Measurements from ENCODE around the gene HAND1.

The HAND1 gene

DNA sequence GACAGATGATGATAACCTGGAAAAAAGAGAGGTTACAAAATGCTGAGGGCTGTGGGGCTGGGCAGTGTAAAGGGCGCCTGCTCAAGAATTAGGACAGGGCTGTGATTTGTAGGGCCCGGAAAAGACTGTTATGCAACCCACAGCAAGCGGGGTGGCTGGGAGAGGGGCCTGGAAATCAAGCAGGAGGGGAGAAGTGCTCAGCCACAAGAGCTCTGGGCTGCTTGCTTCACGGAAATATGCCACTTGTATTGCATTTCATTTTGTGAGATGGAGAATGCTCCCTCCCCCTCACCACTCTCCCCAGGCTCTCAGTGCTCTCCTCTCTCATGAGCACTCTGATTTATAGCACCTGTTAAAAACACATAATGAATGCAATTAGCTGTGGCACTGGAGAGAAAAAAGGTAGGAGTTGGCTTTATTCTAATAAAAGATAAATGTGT lies 8.4 kb upstream of the HAND1 start:
- H3K79me1 ChIP-seq (replicated peaks; ENCODE audit: low read length, poor library complexity, severe bottlenecking), result no peaks in the 10 kb centered on the region
- H3K4me1 ChIP-seq (ENCODE audit: control insufficient read depth, insufficient read depth, low read depth, low read length), result peaks cover 7% of the 10 kb centered on the region
- no peak overlapping the region for H3K4me3 ChIP-seq (ENCODE audit: insufficient read depth in 1 of 2, low read depth in 1 of 2, low read length in 2 of 2)
- H3K9ac ChIP-seq (ENCODE audit: low read length), result no peak overlapping the region
- H3K4me2 ChIP-seq (ENCODE audit: low read length, poor library complexity, severe bottlenecking), result no peak overlapping the region
- DNase-seq, result no peak
- no peak overlapping the region for H2BK120ac ChIP-seq (ENCODE audit: low read depth, low read length)
- no peak overlapping the region for H2AK5ac ChIP-seq (ENCODE audit: low read length, severe bottlenecking)
- no peak overlapping the region for H3K18ac ChIP-seq (ENCODE audit: low read depth in 1 of 2, low read length in 2 of 2)
- H2BK12ac ChIP-seq (ENCODE audit: low read length in 2 of 2), result no peak overlapping the region
- H3K9me3 ChIP-seq (ENCODE audit: control insufficient read depth, low read length), result peaks cover 3% of the 10 kb centered on the region
- H3K27me3 ChIP-seq (ENCODE audit: control insufficient read depth in 1 of 2, insufficient read depth in 1 of 2, low read length in 2 of 2), result peaks cover 72 to 94% of the 10 kb centered on the region in 2 experiments
- no peak overlapping the region for H2BK15ac ChIP-seq (ENCODE audit: low read depth, poor library complexity, severe bottlenecking)
- WGBS, result 6% methylated on average over 3 of the region's 4 CpGs
- H2BK5ac ChIP-seq (ENCODE audit: low read depth, low read length, poor library complexity, severe bottlenecking), result no peak overlapping the region
- no peak overlapping the region for H3K27ac ChIP-seq (ENCODE audit: low read length, poor library complexity, severe bottlenecking)
- H3K36me3 ChIP-seq (ENCODE audit: control insufficient read depth in 1 of 2, insufficient read depth in 2 of 2, low read depth in 1 of 2, low read length in 2 of 2), result no peaks in the 10 kb centered on the region
- no peak overlapping the region for H2AFZ ChIP-seq (ENCODE audit: low read depth, low read length)
- no peak overlapping the region for H4K8ac ChIP-seq (ENCODE audit: low read length)
- H3K23ac ChIP-seq (ENCODE audit: low read length in 2 of 2), result no peak overlapping the region
- no peak overlapping the region for H3K14ac ChIP-seq (ENCODE audit: low read length in 2 of 2)
- H4K91ac ChIP-seq (ENCODE audit: low read length), result no peak overlapping the region
- H3K4ac ChIP-seq (ENCODE audit: low read depth in 1 of 2, low read length in 2 of 2), result no peak overlapping the region

DNA sequence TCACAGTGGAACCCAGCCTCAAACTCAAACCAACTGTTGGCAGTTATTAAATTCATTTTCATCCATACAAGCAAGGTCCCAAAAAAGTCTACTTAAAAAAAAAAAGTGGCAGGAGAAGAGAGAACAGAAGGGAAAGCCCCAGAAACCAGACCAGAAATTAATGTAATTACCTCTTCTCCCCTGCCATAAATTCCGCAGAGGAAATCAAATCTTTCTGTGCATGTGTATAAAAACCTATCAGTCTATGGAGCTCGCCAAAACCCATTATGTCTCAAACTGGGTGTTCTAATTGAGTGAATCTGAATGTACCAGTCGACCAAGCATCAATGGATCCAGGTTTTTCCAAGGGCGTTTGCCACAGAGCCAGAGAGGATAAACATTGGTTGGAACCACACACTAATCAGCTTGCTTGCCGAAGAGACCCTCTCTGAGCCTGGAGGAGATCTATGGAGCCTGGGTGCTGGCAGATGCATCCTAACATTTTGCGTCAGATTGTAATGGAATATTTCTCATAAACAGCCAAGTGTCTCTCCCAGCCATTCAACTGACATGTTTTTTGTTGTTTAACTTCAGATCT lies 7.9 kb upstream of the HAND1 start:
- Histone ChIP-seq H4K91ac (ENCODE audit: low read length) (no peak overlapping the region), H3K9ac (ENCODE audit: low read length) (no peak overlapping the region), H3K36me3 (ENCODE audit: control insufficient read depth in 1 of 2, insufficient read depth in 2 of 2, low read depth in 1 of 2, low read length in 2 of 2) (no peaks in the 10 kb centered on the region), H2AFZ (ENCODE audit: low read depth, low read length) (no peak overlapping the region), H3K79me1 (replicated peaks; ENCODE audit: low read length, poor library complexity, severe bottlenecking) (no peaks in the 10 kb centered on the region), H2AK5ac (ENCODE audit: low read length, severe bottlenecking) (no peak overlapping the region), H2BK5ac (ENCODE audit: low read depth, low read length, poor library complexity, severe bottlenecking) (no peak overlapping the region), H3K9me3 (ENCODE audit: control insufficient read depth, low read length) (peaks cover 3% of the 10 kb centered on the region), H3K4me1 (ENCODE audit: control insufficient read depth, insufficient read depth, low read depth, low read length) (peaks cover 7% of the 10 kb centered on the region), H2BK120ac (ENCODE audit: low read depth, low read length) (no peak overlapping the region), H2BK12ac (ENCODE audit: low read length in 2 of 2) (no peak overlapping the region), H3K23ac (ENCODE audit: low read length in 2 of 2) (no peak overlapping the region), H3K27ac (ENCODE audit: low read length, poor library complexity, severe bottlenecking) (no peak overlapping the region), H3K14ac (ENCODE audit: low read length in 2 of 2) (no peak overlapping the region), H2BK15ac (ENCODE audit: low read depth, poor library complexity, severe bottlenecking) (no peak overlapping the region), H3K18ac (ENCODE audit: low read depth in 1 of 2, low read length in 2 of 2) (no peak overlapping the region), H4K8ac (ENCODE audit: low read length) (no peak overlapping the region), H3K4me2 (ENCODE audit: low read length, poor library complexity, severe bottlenecking) (no peak overlapping the region), H3K4me3 (ENCODE audit: insufficient read depth in 1 of 2, low read depth in 1 of 2, low read length in 2 of 2) (no peak overlapping the region), H3K4ac (ENCODE audit: low read depth in 1 of 2, low read length in 2 of 2) (no peak overlapping the region), H3K27me3 (ENCODE audit: control insufficient read depth in 1 of 2, insufficient read depth in 1 of 2, low read length in 2 of 2) (peaks cover 77 to 96% of the 10 kb centered on the region in 2 experiments)
- no peak for DNase-seq
- WGBS, result 16% methylated on average over 6 of the region's 6 CpGs

DNA sequence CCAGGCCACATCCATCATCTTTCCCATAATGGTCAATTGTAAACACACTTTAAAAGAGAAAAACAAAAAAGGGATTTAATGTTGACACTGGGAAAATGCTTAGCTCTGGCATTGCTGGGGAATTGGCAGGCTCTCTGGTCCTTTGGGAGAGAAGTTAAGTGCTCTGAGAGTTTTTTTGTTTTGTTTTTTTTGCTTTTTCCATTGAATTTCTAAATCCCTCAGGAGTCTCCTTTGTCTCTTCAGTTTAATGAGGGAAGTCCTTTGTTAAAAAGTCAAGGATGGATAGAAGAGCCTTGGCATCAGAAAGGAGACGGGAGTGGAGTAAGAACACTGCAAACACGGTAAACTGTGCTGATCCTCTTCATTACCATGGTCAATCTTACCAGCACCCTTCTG lies 7.1 kb upstream of the HAND1 start:
- no peak overlapping the region for H2AFZ ChIP-seq (ENCODE audit: low read depth, low read length)
- H3K4me1 ChIP-seq (ENCODE audit: control insufficient read depth, insufficient read depth, low read depth, low read length), result peaks cover 7% of the 10 kb centered on the region
- DNase-seq, result no peak
- H3K79me1 ChIP-seq (replicated peaks; ENCODE audit: low read length, poor library complexity, severe bottlenecking), result no peaks in the 10 kb centered on the region
- H2BK5ac ChIP-seq (ENCODE audit: low read depth, low read length, poor library complexity, severe bottlenecking), result no peak overlapping the region
- WGBS, result no CpG with 5 or more reads among the region's 2 CpGs
- H2BK15ac ChIP-seq (ENCODE audit: low read depth, poor library complexity, severe bottlenecking), result no peak overlapping the region
- no peak overlapping the region for H3K4ac ChIP-seq (ENCODE audit: low read depth in 1 of 2, low read length in 2 of 2)
- no peaks in the 10 kb centered on the region for H3K36me3 ChIP-seq (ENCODE audit: control insufficient read depth in 1 of 2, insufficient read depth in 2 of 2, low read depth in 1 of 2, low read length in 2 of 2)
- H3K27ac ChIP-seq (ENCODE audit: low read length, poor library complexity, severe bottlenecking), result no peak overlapping the region
- peaks cover 3% of the 10 kb centered on the region for H3K9me3 ChIP-seq (ENCODE audit: control insufficient read depth, low read length)
- H2BK120ac ChIP-seq (ENCODE audit: low read depth, low read length), result no peak overlapping the region
- no peak overlapping the region for H3K9ac ChIP-seq (ENCODE audit: low read length)
- no peak overlapping the region for H4K91ac ChIP-seq (ENCODE audit: low read length)
- no peak overlapping the region for H4K8ac ChIP-seq (ENCODE audit: low read length)
- H3K4me2 ChIP-seq (ENCODE audit: low read length, poor library complexity, severe bottlenecking), result no peak overlapping the region
- peaks cover 81 to 96% of the 10 kb centered on the region in 2 experiments for H3K27me3 ChIP-seq (ENCODE audit: control insufficient read depth in 1 of 2, insufficient read depth in 1 of 2, low read length in 2 of 2)
- H3K18ac ChIP-seq (ENCODE audit: low read depth in 1 of 2, low read length in 2 of 2), result no peak overlapping the region
- no peak overlapping the region for H2AK5ac ChIP-seq (ENCODE audit: low read length, severe bottlenecking)
- no peak overlapping the region for H2BK12ac ChIP-seq (ENCODE audit: low read length in 2 of 2)
- H3K14ac ChIP-seq (ENCODE audit: low read length in 2 of 2), result no peak overlapping the region
- no peak overlapping the region for H3K4me3 ChIP-seq (ENCODE audit: insufficient read depth in 1 of 2, low read depth in 1 of 2, low read length in 2 of 2)
- no peak overlapping the region for H3K23ac ChIP-seq (ENCODE audit: low read length in 2 of 2)

DNA sequence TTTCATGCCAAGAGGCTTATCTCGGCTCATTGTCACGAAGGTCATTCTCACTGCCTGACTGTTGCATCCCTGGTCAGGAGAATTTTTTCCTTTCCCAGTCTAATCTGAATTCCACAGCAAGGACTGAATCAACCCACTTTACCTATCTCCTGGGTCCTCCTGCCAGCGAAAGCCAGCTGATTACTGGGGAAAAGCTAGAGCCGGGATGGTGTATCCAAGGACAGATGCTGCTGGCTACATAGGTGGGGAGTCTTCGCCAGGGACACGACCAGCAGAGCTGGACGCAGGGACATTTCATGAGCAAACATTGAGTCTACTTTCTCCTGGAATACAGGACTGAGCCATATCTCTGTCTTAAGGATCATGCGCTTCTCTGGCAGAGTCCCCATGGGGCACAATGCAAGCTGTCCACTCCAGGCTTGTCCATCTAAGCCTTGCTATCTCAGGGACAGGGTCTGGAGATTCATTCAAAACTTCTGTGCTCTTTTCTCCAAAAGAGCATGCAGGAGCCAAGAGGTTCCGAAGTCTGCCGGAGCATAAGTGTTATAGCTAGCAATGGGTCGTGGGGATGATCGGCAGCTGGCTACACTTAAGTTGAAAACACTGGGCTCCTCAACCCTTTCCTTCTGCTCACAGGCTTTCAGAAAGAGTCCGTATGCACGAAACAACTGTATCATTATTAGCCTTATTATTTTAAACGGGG lies 6.5 kb upstream of the HAND1 start:
- Histone ChIP-seq H3K9ac (ENCODE audit: low read length) (no peak overlapping the region), H3K79me1 (replicated peaks; ENCODE audit: low read length, poor library complexity, severe bottlenecking) (no peaks in the 10 kb centered on the region), H3K18ac (ENCODE audit: low read depth in 1 of 2, low read length in 2 of 2) (no peak overlapping the region), H3K36me3 (ENCODE audit: control insufficient read depth in 1 of 2, insufficient read depth in 2 of 2, low read depth in 1 of 2, low read length in 2 of 2) (no peaks in the 10 kb centered on the region), H3K23ac (ENCODE audit: low read length in 2 of 2) (no peak overlapping the region), H3K4me2 (ENCODE audit: low read length, poor library complexity, severe bottlenecking) (no peak overlapping the region), H3K4me1 (ENCODE audit: control insufficient read depth, insufficient read depth, low read depth, low read length) (peaks cover 7% of the 10 kb centered on the region), H2BK15ac (ENCODE audit: low read depth, poor library complexity, severe bottlenecking) (no peak overlapping the region), H2BK12ac (ENCODE audit: low read length in 2 of 2) (no peak overlapping the region), H3K4me3 (ENCODE audit: insufficient read depth in 1 of 2, low read depth in 1 of 2, low read length in 2 of 2) (no peak overlapping the region), H4K91ac (ENCODE audit: low read length) (no peak overlapping the region), H3K27ac (ENCODE audit: low read length, poor library complexity, severe bottlenecking) (no peak overlapping the region), H3K14ac (ENCODE audit: low read length in 2 of 2) (no peak overlapping the region), H2AFZ (ENCODE audit: low read depth, low read length) (no peak overlapping the region), H2BK5ac (ENCODE audit: low read depth, low read length, poor library complexity, severe bottlenecking) (no peak overlapping the region), H4K8ac (ENCODE audit: low read length) (no peak overlapping the region), H3K27me3 (ENCODE audit: control insufficient read depth in 1 of 2, insufficient read depth in 1 of 2, low read length in 2 of 2) (peaks cover 84 to 96% of the 10 kb centered on the region in 2 experiments), H3K4ac (ENCODE audit: low read depth in 1 of 2, low read length in 2 of 2) (no peak overlapping the region), H2AK5ac (ENCODE audit: low read length, severe bottlenecking) (no peak overlapping the region), H3K9me3 (ENCODE audit: control insufficient read depth, low read length) (peaks cover 3% of the 10 kb centered on the region), H2BK120ac (ENCODE audit: low read depth, low read length) (no peak overlapping the region)
- 1% methylated on average over 12 of the region's 15 CpGs for WGBS
- peak; percentile 13 for DNase-seq

Data from mesenchymal stem cell (in vitro differentiated cells and primary cell).